ENCODE measurements around the gene AMOTL1.

Gene AMOTL1

DNA sequence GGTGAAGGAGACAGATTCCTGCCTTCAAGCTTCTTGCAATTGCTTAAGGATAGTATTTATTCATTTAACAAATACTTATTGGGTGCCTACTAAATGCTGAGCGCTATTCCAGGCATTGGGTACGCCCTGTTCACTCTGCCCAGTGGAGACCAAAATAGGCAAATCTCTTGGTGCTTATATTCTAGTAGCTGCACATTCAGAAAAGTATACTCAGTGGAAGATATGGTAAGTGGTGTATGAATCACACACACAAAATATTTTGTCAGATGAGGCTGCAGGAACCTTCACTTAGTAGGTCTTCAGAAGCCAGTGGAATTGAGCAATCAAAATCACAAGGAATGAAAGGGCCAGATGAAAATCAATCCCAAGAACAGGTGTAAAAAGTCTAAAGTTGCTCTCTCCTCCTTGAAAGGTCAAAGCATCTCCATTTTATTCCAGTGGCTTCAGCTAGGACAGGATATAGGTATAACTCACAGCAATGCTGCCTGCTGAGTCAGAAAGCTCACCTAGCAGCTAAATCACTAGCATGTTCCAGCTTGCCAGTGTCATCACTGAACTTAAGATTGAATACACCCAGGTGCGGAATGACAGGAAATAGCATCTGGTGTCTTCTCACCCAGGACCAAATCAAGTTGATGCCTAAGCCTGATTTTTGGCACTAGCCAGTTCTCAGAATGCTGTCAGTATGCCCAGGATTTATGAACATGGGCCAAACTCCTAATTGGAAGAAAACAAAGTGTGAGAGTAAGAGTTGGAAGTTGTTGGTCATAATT lies 83.9 kb downstream of the AMOTL1 start:
- TF ChIP-seq GATA2 (IDR thresholded peaks at IDR 0.05; ENCODE audit: low read depth, low read length) = no peak
- no peak for TF ChIP-seq GATA3 (IDR thresholded peaks at IDR 0.05; ENCODE audit: low read depth, low read length)

DNA sequence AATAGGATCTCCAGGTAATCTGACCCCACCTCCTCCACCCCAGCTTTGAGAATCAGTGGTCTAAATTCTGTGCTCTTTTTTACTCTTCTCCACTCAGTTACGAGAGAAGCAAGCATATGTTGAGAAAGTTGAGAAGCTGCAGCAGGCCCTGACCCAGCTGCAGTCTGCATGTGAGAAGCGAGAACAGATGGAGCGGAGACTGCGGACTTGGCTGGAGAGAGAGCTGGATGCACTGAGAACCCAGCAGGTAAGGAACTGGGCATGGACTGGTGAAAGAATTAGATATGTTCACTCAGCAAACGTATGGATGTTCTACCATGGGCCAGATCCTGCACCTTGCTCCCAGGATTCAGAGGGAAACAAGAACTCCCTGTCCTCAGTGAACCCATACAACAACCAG lies 85.7 kb downstream of the AMOTL1 start:
- TF ChIP-seq GATA3 (IDR thresholded peaks at IDR 0.05; ENCODE audit: low read depth, low read length) = no peak
- TF ChIP-seq GATA2 (IDR thresholded peaks at IDR 0.05; ENCODE audit: low read depth, low read length) = no peak

DNA sequence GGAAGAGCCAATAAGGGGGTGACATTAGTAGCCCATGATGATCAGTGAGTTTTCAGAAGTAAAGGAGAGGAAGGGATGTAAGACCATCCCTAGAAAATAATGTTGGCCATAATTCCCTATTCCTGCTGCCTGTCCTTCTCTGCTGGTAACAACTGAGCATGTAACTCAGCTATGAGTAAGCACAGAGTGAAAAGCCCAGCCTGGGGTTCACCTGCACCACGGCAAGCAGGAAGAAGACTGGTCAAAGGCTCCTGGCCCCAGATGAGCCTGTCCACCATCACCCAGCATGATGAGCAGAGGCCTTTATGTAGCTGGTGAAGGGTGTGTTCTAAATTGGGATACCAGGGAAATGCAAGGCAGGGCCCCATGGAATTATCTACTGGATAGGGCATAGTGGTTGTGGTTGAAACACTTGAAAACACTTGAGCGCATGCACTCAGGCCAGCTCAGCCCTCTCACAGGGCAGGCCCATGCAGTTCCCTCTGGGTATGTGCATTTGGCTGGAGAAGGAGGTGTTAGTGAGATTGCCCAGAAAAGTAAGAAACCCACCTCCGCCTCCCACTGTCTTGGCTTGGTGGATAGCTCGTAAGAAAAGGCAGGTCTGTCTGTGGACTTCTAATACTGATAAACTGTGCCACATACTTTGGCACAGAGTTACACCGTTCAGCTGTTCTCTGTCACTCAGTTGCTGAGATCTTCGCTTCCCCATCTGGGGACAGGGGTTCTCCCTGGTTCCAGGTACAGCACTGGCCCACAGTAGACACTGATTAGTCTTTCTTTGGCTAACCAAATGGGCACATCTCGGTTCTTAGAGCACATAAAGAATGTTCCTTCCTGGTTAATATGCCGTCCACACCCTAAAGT lies 86.8 kb downstream of the AMOTL1 start:
- no peak for TF ChIP-seq GATA3 (IDR thresholded peaks at IDR 0.05; ENCODE audit: low read depth, low read length)
- TF ChIP-seq GATA2 (IDR thresholded peaks at IDR 0.05; ENCODE audit: low read depth, low read length) = no peak

DNA sequence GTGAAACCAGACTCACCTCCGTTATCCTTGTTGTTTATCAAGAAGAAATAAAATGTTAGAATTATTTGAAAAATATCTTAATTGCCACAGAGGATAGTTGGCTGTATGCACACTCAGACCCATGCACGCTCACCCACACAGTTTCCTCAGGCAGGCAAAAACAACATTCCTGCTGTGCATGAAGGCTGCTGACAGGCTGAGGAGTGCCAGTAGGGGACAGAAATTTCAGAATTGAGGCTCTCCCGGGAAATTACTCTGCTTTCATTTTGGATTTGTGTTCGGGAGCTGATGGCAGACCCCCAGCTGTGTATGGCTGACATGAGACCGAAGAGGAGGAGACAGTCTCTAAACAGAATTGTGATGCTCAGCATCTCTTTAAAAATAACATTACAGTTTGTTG lies 87.5 kb downstream of the AMOTL1 start:
- TF ChIP-seq GATA3 (IDR thresholded peaks at IDR 0.05; ENCODE audit: low read depth, low read length) (no peak), GATA2 (IDR thresholded peaks at IDR 0.05; ENCODE audit: low read depth, low read length) (no peak)

DNA sequence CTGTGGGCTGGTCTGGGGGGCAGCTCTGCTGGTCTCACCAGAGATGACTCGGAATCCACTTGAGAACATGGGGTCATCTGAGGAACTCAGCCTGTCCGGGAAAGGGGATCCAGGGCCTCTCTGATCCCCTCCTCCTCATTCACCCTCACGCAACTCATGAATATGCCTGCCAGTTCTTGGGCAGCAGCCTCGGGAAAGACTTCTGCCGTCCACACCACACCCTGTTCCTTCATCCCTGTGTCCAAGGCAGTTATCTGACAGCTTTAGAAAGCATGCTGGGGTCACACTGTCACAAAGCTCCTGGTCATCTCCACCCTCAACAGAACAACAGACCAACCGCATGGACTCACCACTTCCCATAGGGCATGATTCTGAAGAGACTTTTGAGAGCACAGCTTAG lies 88.3 kb downstream of the AMOTL1 start:
- TF ChIP-seq GATA2 (IDR thresholded peaks at IDR 0.05; ENCODE audit: low read depth, low read length) (no peak), GATA3 (IDR thresholded peaks at IDR 0.05; ENCODE audit: low read depth, low read length) (no peak)

DNA sequence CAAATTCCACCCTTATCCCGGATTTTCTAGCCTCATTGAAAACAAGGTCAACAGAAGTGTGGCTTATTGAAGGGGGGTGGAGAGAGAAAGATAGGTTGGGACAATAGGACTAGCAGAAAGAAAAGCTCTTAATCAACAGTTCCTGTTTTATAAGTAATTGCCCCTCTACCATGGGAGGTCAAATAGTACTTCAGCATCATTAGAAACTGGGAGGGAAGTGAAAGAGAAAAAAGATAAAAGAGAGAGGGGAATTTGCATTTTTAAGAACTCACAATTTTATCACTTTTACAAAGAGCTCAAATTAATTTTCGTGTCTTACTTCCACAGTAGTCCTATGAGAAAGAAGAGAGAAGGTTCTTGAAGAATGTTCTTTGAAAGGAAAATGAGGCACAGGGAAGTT lies 89.2 kb downstream of the AMOTL1 start:
- TF ChIP-seq GATA2 (IDR thresholded peaks at IDR 0.05; ENCODE audit: low read depth, low read length) = no peak

DNA sequence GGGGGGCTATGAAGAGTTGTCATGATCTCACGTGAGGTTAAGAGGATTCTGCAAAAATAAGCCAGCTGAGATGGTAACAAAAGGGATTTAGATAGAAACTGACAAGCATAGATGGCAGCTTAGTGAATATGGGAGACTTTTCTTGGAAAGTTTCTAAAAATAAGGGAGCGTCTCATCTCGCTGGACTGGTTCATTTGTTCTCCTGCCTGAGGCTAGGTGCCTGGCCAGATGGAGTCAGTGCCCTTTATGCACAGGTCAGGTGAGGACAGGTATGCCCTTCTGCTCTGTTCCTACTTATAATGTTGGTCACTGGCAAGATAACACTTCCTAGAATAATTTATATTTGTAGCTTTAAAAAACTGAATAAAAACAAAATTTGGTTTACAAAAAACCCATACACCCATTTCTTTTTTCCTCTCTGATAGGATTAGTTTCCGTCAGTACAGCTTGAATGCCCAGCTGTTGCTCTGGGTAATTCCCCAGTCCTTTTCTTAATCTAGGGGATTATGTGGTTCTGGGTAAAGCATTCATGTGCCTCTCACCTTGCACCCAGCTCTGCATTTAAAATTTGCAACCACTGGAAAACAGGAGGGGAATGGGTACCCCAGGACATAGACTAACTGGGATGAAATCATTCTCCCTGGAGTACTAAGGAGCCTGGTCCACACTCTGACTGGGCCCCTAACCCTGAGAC lies 90.0 kb downstream of the AMOTL1 start:
- TF ChIP-seq GATA3 (IDR thresholded peaks at IDR 0.05; ENCODE audit: low read depth, low read length) = no peak
- no peak for TF ChIP-seq GATA2 (IDR thresholded peaks at IDR 0.05; ENCODE audit: low read depth, low read length)

DNA sequence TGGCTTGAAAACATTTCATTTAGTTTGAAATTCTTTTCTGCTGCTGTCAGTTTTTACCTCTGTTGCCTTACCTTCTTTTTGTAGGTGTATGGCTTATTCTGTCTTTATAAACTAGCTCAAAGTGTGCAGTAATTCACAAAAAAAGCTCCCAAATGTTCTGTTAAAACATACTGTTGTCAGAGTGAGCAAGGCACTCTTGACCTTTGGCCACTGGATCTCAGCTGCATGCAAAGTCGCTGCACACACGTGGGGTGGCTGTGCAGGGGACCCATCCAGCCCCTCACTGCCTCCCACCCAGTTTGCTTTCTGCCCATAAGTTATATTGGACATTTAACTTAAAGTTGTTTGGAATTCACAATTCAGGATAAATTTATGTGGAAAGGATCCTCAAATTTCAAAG lies 92.2 kb downstream of the AMOTL1 start:
- no peak for TF ChIP-seq GATA2 (IDR thresholded peaks at IDR 0.05; ENCODE audit: low read depth, low read length)
- TF ChIP-seq GATA3 (IDR thresholded peaks at IDR 0.05; ENCODE audit: low read depth, low read length) = no peak

DNA sequence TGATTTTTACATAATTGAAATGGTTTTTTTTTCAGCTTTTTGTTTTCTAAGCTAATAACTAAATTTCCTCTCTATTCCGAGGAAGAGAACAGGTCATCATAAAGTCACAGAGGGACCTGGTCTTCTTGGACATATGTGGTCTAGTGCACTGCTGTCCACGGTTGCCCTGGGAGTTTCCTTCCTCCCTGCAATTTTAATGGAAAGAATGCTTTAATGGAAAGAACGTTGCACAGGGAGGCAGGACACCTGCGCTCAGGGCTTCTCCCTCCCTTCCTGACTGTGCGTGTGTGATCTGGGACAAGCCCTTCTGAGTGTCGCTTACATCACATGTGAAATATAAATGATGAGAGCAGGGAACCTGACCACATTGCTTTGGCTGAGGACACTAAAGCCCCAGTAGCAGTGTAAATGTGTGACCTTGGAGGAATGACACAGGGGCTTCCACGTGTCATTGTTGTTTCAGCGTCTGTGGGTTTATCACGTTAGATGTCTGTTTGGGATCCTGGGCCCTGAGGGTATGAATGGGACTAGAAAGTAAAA lies 93.2 kb downstream of the AMOTL1 start:
- TF ChIP-seq GATA3 (IDR thresholded peaks at IDR 0.05; ENCODE audit: low read depth, low read length) (no peak), GATA2 (IDR thresholded peaks at IDR 0.05; ENCODE audit: low read depth, low read length) (no peak)

DNA sequence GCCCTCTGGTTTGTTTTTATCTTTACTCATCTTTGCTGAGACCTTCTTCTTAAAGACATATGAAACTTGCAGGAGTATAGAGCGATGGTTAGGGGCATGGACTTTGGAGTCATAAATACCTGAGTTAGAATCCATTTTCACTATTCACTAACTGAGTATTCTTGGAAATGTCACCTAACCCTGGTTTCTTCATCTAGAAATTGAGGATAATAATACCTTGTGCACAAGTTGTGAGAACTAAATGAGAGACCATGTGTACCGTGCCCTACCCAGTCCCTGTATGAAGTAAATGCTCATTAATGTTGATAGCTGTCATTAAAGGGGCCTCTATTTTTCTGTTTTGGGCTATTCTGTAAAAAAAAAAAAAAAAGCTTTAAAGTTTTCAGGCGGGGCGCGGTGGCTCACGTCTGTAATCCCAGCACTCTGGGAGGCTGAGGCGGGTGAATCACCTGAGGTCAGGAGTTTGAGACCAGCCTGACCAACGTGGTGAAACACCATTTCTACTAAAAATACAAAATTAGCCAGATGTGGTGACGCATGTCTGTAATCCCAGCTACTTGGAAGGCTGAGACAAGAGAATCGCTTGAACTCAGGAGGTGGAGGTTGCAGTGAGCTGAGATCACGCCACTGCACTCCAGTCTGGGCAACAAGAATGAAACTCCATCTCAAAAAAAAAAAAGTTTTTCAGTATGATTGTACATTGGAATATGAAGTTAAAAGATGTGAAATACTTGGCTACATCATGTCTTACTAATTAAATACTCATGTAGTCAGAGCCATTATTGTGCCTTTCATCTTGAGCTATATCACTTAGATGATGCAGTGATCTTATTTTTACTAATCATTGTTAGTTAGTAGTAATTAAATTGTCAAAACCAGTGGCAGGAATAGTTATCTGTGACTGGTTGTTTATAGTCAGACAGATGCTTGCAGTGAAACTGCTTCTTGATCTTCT lies 95.0 kb downstream of the AMOTL1 start:
- TF ChIP-seq GATA3 (IDR thresholded peaks at IDR 0.05; ENCODE audit: low read depth, low read length) (no peak), GATA2 (IDR thresholded peaks at IDR 0.05; ENCODE audit: low read depth, low read length) (no peak)

DNA sequence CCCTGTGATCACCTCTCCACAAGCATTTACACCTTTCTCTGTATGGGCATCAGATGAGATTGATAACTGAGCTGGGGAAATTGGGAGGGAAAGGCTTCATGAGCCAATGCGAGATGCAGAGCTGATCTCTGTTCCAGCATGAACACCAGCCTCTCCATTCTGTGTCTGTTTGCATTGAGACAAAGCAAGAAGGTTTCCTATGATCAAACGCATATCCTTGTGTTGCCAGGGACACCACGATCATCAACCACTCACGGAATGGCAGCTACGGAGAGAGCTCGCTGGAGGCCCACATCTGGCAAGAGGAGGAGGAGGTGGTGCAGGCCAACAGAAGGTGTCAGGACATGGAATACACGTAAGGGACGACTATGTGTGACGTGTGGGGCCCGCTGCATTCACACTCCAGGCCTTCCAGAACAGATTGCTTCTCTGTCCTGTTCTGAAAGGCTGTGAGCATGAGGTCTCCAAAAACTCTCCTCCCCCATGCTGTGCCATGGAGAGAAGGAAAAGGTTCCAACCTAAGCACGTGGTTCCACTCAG lies 96.4 kb downstream of the AMOTL1 start:
- TF ChIP-seq GATA2 (IDR thresholded peaks at IDR 0.05; ENCODE audit: low read depth, low read length) = no peak
- no peak for TF ChIP-seq GATA3 (IDR thresholded peaks at IDR 0.05; ENCODE audit: low read depth, low read length)

DNA sequence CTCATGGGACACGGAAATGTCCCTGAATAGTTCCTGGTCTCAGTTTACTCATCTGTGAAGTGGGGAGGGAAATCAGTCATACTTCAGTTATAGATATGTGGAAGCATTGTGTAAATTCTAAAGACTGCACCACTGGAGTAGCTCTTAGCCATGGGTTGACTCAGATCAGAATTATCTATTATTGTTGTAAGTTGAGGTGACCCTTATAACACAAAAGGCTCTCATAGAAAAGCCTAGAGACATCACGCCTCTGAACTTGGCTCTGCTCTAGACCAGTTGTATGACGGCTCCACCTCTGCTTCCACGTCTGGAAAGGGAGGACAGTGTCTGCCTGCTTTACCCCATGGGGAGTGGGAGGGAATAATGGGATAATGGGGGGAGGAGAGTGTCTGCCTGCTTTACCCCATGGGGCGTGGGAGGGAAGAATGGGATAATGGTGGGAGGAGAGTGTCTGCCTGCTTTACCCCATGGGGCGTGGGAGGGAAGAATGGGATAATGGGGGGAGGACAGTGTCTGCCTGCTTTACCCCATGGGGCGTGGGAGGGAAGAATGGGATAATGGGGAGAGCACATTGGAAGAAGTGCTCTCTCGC lies 98.2 kb downstream of the AMOTL1 start:
- TF ChIP-seq GATA3 (IDR thresholded peaks at IDR 0.05; ENCODE audit: low read depth, low read length) (no peak), GATA2 (IDR thresholded peaks at IDR 0.05; ENCODE audit: low read depth, low read length) (no peak)

All from SH-SY5Y (cell line).